A549 (cell line): Measurements from ENCODE around the gene CCDC57. TPM values are rescaled to one million over a fixed set of nuclear protein-coding genes. Genes with fewer than 3 reads are reported as not detected.

Experiments used
- ATAC-seq, 2 experiments: fragments of 200-7000 bp in 1 of 2; fragments of >200 bp in 1 of 2; cut with Nextera tagmentation in 1 of 2; cut with Tn5 transposase in 1 of 2; 3 replicates each; pipeline versions ENCODE4 v1.8.0 to v1.9.1; 2018 to 2020; ENCODE audit warnings: mild to moderate bottlenecking in 1 of 2, moderate library complexity in 1 of 2
- CTCF ChIA-PET: fragments of 300-600 bp; sonication (Branson Sonifier 250); formaldehyde crosslinking; extraction: SDS; loops from one replicate; lab custom pipeline; 2021; ENCODE audit warnings: antibody characterized with exemption, inconsistent platforms; lab: Yijun Ruan, JAX
- POLR2A ChIA-PET: fragments of 350-600 bp; formaldehyde crosslinking; extraction: SDS; loops from one replicate; lab custom pipeline; 2021; ENCODE audit warnings: antibody characterized with exemption, inconsistent platforms; lab: Yijun Ruan, JAX
- DNase-seq, 2 experiments: peaks; one replicate each; pipeline versions ENCODE4 v3.0.0 to v3.0.0-alpha.2; 2011 to 2016; ENCODE audit warnings: low read depth in 1 of 2, low spot score in 1 of 2
- FAIRE-seq: peaks from 2 replicates; lab custom pipeline; 2011; peaks lifted over from hg19 to GRCh38; lab: Jason Lieb, UNC
- H3K27ac ChIP-seq, 2 experiments: fragments of >200 bp; sonication (Bioruptor Twin); formaldehyde crosslinking; 3 replicates each; pipeline ENCODE4 v1.5.1; 2016 to 2017
- H3K4me1 ChIP-seq: fragments of >200 bp; sonication (Bioruptor Twin); formaldehyde crosslinking; 3 replicates; pipeline ENCODE4 v1.6.1; 2016
- H3K4me2 ChIP-seq: fragments of >200 bp; sonication (Bioruptor Twin); formaldehyde crosslinking; 3 replicates; pipeline ENCODE4 v1.6.1; 2016
- H3K4me3 ChIP-seq: fragments of >200 bp; sonication (Bioruptor Twin); formaldehyde crosslinking; 3 replicates; pipeline ENCODE4 v1.5.1; 2016
- H3K9me3 ChIP-seq: fragments of >200 bp; sonication (Bioruptor Twin); formaldehyde crosslinking; 3 replicates; pipeline ENCODE4 v1.6.1; 2016
- CBX2 ChIP-seq: fragments of 200-600 bp; sonication (generic); IDR thresholded peaks from 2 replicates; pipeline ENCODE4 v1.6.1; 2016; ENCODE audit warnings: low read depth, mild to moderate bottlenecking, borderline replicate concordance
- CEBPB ChIP-seq, 2 experiments: fragments of >200 bp in 1 of 2; sonication (Bioruptor Twin) in 1 of 2; formaldehyde crosslinking in 1 of 2; IDR thresholded peaks; 2 replicates each; pipeline ENCODE4 v1.6.1; 2012 to 2016
- E2F6 ChIP-seq: IDR thresholded peaks from 2 replicates; pipeline ENCODE4 v1.6.1; 2012; ENCODE audit warnings: low read depth, borderline replicate concordance
- EHMT2 ChIP-seq: fragments of 200-600 bp; sonication (generic); IDR thresholded peaks from 2 replicates; pipeline ENCODE4 v1.6.1; 2016; ENCODE audit warnings: antibody characterized with exemption, low read depth, mild to moderate bottlenecking, moderate library complexity
- FOSL2 ChIP-seq, 2 experiments: fragments of 450-650 bp in 1 of 2; fragments of >200 bp in 1 of 2; sonication (Bioruptor Twin) in 1 of 2; formaldehyde crosslinking; IDR thresholded peaks; 2 replicates each; pipeline versions ENCODE4 v1.5.0 to v1.6.1; 2016 to 2020; ENCODE audit warnings: mild to moderate bottlenecking in 1 of 2, moderate library complexity in 1 of 2
- FOXS1 ChIP-seq: fragments of 250-450 bp; sonication (Bioruptor Pico); IDR thresholded peaks from 2 replicates; pipeline ENCODE4 v1.5.0; 2020; ENCODE audit warnings: mild to moderate bottlenecking, moderate library complexity
- GATA3 ChIP-seq: IDR thresholded peaks from 2 replicates; pipeline ENCODE4 v1.6.1; 2012; ENCODE audit warnings: borderline replicate concordance
- HEYL ChIP-seq: fragments of 250-450 bp; sonication (Bioruptor Pico); IDR thresholded peaks from 2 replicates; pipeline ENCODE4 v1.8.0; 2021; ENCODE audit warnings: mild to moderate bottlenecking, moderate library complexity
- HOXA7 ChIP-seq: fragments of 250-450 bp; sonication (Bioruptor Pico); IDR thresholded peaks from 2 replicates; pipeline ENCODE4 v1.5.0; 2020; ENCODE audit warnings: mild to moderate bottlenecking, moderate library complexity
- HOXB5 ChIP-seq: fragments of 250-450 bp; sonication (Bioruptor Pico); IDR thresholded peaks from 2 replicates; pipeline ENCODE4 v1.5.0; 2020; ENCODE audit warnings: mild to moderate bottlenecking, moderate library complexity
- JUN ChIP-seq, 2 experiments: fragments of >200 bp; sonication (Bioruptor Twin); formaldehyde crosslinking; IDR thresholded peaks; 2 replicates in 1 of 2; 3 replicates in 1 of 2; pipeline ENCODE4 v1.6.1; 2016 to 2017
- KDM1A ChIP-seq: fragments of 200-600 bp; sonication (generic); IDR thresholded peaks from 2 replicates; pipeline ENCODE4 v1.6.1; 2016; ENCODE audit warnings: low read depth, mild to moderate bottlenecking
- KDM5A ChIP-seq: fragments of 200-600 bp; sonication (generic); IDR thresholded peaks from 2 replicates; pipeline ENCODE4 v1.6.1; 2016; ENCODE audit warnings: antibody characterized with exemption, mild to moderate bottlenecking
- NFE2L2 ChIP-seq: fragments of 150-350 bp; conservative IDR thresholded peaks from 2 replicates; pipeline ENCODE4 v1.6.1; 2014; ENCODE audit warnings: low read length
- NR3C1 ChIP-seq: fragments of >200 bp; sonication (Bioruptor Twin); formaldehyde crosslinking; IDR thresholded peaks from 3 replicates; pipeline ENCODE4 v1.6.1; 2017
- PBX3 ChIP-seq: IDR thresholded peaks from 2 replicates; pipeline ENCODE4 v1.6.1; 2012
- PHF8 ChIP-seq: fragments of 200-600 bp; sonication (generic); IDR thresholded peaks from 2 replicates; pipeline ENCODE4 v1.6.1; 2016; ENCODE audit warnings: low read depth, mild to moderate bottlenecking, antibody characterized with exemption, moderate library complexity, borderline replicate concordance
- RCOR1 ChIP-seq: fragments of 150-350 bp; IDR thresholded peaks from 2 replicates; pipeline ENCODE4 v1.6.1; 2014; ENCODE audit warnings: antibody characterized with exemption, low read length, low read depth
- RFX5 ChIP-seq: fragments of 450-650 bp; IDR thresholded peaks from 2 replicates; pipeline ENCODE4 v1.7.1; 2014; ENCODE audit warnings: antibody characterized with exemption, mild to moderate bottlenecking, moderate library complexity
- TP53 ChIP-seq: fragments of 250-450 bp; sonication (Bioruptor Pico); IDR thresholded peaks from 2 replicates; pipeline ENCODE4 v1.5.0; 2021; ENCODE audit warnings: mild to moderate bottlenecking, moderate library complexity
- ZNF302 ChIP-seq: fragments of 250-450 bp; sonication (Bioruptor Pico); IDR thresholded peaks from 2 replicates; pipeline ENCODE4 v1.9.0; 2021; ENCODE audit warnings: inconsistent platforms, mild to moderate bottlenecking, moderate library complexity
- WGBS: methylation state at CpG from one replicate; pipeline ENCODE4 v1.1.6; 2017; ENCODE audit errors: missing lambda C conversion rate; 5-methylcytosine and 5-hydroxymethylcytosine counted together
- polyA plus RNA-seq, 4 experiments: library from polyadenylated mRNA; depleted of rRNA in 3 of 4; stranded (reverse); fragments of >200 nt; fragmentation: RNase III in 1 of 4; extraction: RNeasy Plus Mini Kit Qiagen cat#74134 plus additional on column Dnase treatment in 1 of 4; gene quantifications; 2 replicates in 3 of 4; 3 replicates in 1 of 4; pipeline ENCODE4 v1.2.3, GENCODE V29; 2011 to 2017
- TF ChIP-seq, protein P1 (sequence below): fragments of 200-600 bp; sonication (generic); IDR thresholded peaks from 2 replicates; pipeline ENCODE4 v1.6.1; 2016; ENCODE audit warnings: antibody characterized with exemption, mild to moderate bottlenecking, moderate library complexity
- TF ChIP-seq, protein P2 (sequence below): fragments of 250-450 bp; sonication (Bioruptor Pico); IDR thresholded peaks from 2 replicates; pipeline ENCODE4 v1.5.0; 2021; ENCODE audit warnings: mild to moderate bottlenecking, moderate library complexity, borderline replicate concordance

The CCDC57 gene
- polyA plus RNA-seq, 2 of the 4 experiments (the other 2 are of a cell fraction) = 18.2 to 18.5 TPM

DNA sequence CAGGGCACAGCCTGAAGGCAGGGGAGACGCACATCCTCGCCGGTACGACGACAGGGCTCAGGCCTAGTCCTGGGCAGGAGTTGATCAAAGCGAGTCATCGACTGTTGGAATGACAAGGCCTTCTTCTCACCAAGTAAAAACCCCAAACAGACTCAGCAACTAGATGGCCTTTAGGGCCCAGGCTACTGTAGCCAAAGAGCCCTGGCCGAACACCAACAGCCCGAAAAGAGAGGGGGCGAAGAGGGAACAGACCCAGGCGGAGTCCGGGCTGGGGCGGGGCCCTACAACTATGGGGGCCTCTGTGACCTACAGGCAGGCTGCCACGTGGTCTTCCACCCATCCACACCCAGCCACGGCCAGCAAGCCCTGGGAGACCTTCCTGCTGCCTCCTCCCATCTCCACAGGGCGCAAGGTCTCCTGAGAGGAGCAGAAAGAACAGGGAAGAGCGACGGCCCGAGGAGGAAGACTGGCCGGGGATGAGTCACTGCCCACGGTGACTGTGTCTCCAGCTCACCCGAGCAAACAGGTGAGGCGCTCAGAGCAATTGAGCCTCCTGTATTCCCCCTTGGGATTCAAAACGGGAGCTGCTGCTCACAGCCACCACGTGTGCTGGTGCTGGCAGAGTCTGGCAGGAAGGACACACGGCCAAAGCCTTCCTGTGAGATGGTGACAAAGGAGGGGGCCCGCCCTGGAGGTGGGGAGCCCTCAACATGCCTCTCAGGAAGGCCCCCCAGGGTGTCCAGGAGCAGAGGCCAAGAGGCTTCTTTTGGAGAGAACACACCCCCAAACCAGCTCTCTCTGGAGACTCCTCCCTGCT lies 33.9 kb upstream of the CCDC57 start (continued):
- TF ChIP-seq NFE2L2 (no peak), E2F6 (peak; percentile 16; the same call in 1 of the 2 replicates), KDM1A (no peak), RCOR1 (no peak), HOXB5 (CRISPR knock-in tag) (no peak), PHF8 (no peak), KDM5A (no peak), ZNF302 (CRISPR knock-in tag) (no peak), EHMT2 (no peak), TP53 (no peak), CBX2 (no peak), NR3C1 (no peak), FOSL2 (IDR thresholded peaks at IDR 0.05) (0 out of 2 replicates have a peak, but pooled peaks have one; percentile 41), FOSL2 (CRISPR knock-in tag; IDR thresholded peaks at IDR 0.05) (peak; percentile 91), HOXA7 (CRISPR knock-in tag) (no peak), FOXS1 (CRISPR knock-in tag) (no peak), JUN (IDR thresholded peaks at IDR 0.05) (peak in 1 of 2 experiments; percentile 40; a peak in 1 of 5 replicates), PBX3 (no peak), GATA3 (no peak)
- TF ChIP-seq, protein P1, sequence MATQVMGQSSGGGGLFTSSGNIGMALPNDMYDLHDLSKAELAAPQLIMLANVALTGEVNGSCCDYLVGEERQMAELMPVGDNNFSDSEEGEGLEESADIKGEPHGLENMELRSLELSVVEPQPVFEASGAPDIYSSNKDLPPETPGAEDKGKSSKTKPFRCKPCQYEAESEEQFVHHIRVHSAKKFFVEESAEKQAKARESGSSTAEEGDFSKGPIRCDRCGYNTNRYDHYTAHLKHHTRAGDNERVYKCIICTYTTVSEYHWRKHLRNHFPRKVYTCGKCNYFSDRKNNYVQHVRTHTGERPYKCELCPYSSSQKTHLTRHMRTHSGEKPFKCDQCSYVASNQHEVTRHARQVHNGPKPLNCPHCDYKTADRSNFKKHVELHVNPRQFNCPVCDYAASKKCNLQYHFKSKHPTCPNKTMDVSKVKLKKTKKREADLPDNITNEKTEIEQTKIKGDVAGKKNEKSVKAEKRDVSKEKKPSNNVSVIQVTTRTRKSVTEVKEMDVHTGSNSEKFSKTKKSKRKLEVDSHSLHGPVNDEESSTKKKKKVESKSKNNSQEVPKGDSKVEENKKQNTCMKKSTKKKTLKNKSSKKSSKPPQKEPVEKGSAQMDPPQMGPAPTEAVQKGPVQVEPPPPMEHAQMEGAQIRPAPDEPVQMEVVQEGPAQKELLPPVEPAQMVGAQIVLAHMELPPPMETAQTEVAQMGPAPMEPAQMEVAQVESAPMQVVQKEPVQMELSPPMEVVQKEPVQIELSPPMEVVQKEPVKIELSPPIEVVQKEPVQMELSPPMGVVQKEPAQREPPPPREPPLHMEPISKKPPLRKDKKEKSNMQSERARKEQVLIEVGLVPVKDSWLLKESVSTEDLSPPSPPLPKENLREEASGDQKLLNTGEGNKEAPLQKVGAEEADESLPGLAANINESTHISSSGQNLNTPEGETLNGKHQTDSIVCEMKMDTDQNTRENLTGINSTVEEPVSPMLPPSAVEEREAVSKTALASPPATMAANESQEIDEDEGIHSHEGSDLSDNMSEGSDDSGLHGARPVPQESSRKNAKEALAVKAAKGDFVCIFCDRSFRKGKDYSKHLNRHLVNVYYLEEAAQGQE = no peak
- TF ChIP-seq, protein P2, sequence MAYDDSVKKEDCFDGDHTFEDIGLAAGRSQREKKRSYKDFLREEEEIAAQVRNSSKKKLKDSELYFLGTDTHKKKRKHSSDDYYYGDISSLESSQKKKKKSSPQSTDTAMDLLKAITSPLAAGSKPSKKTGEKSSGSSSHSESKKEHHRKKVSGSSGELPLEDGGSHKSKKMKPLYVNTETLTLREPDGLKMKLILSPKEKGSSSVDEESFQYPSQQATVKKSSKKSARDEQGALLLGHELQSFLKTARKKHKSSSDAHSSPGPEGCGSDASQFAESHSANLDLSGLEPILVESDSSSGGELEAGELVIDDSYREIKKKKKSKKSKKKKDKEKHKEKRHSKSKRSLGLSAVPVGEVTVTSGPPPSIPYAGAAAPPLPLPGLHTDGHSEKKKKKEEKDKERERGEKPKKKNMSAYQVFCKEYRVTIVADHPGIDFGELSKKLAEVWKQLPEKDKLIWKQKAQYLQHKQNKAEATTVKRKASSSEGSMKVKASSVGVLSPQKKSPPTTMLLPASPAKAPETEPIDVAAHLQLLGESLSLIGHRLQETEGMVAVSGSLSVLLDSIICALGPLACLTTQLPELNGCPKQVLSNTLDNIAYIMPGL (CRISPR knock-in tag) = no peak

- FAIRE-seq (no peak), DNase-seq (no peak), ATAC-seq (no peak)
- POLR2A ChIA-PET = interaction anchor here (1.1 to 2.2 kb wide), 3 partner anchors 22 to 43 kb away, joined by 3 to 7 read pairs (median 3); partner anchors contain the start of gene CSNK1D
- H3K27ac ChIP-seq = peak overlapping the region; percentile 72 to 85
- 100% methylated on average over 4 of the region's 5 CpGs for WGBS
- H3K9me3 ChIP-seq = no peaks in the 10 kb centered on the region
- CTCF ChIA-PET = interaction anchor here (0.8 to 17.6 kb wide), 12 partner anchors 10 to 215 kb away, joined by 3 to 289 read pairs (median 8); partner anchors contain the start of genes CCDC57, RAC3 and SECTM1
- H3K4me2 ChIP-seq = peak overlapping the region; percentile 58; the same call in 2 of the 3 replicates
- no peak overlapping the region for H3K4me3 ChIP-seq
- TF ChIP-seq RFX5 (no peak), CEBPB (IDR thresholded peaks at IDR 0.05) (no peak), HEYL (CRISPR knock-in tag) (no peak), KDM5A (no peak)
- H3K4me1 ChIP-seq = peaks cover 77% of the 10 kb centered on the region
These were observed 33.4 kb upstream of the CCDC57 start for GRCh38 chr17:82246040-82246364.
